Ishikawa (cell line): Measurements from ENCODE around the gene CA14.

Experiments
- NFIC ChIP-seq: IDR thresholded peaks from 2 replicates; pipeline ENCODE4 v1.6.1; 2012
- USF1 ChIP-seq: IDR thresholded peaks from 2 replicates; pipeline ENCODE4 v1.6.1; 2012

- no peak for TF ChIP-seq NFIC
- no peak for TF ChIP-seq USF1
Measured at GRCh38 chr1:150259217-150259616, 1.6 kb downstream of the CA14 start.
